ENCODE results near the gene RPH3AL. TPM values are rescaled to one million over a fixed set of nuclear protein-coding genes. Genes with fewer than 3 reads are reported as not detected.
"Not testable (repeated sequence)": the region's sequence is repeated elsewhere in the genome, so short reads cannot be mapped to it uniquely, and the experiment has no call there.

Gene RPH3AL
- polyA plus RNA-seq, 1 donor = 17.3 TPM

GRCh38 chr17:238071-238963 lies 114.3 kb downstream of the RPH3AL start:
- no peak for DNase-seq

- DNase-seq = no peak
Measured at GRCh38 chr17:237406-237955, 115.1 kb downstream of the RPH3AL start.

- DNase-seq = no peak
Measured at GRCh38 chr17:236641-237405, 115.8 kb downstream of the RPH3AL start.

- no peak for DNase-seq
Measured at GRCh38 chr17:235831-236640, 116.6 kb downstream of the RPH3AL start.

- DNase-seq = not testable (repeated sequence)
Measured at GRCh38 chr17:234994-235830, 117.4 kb downstream of the RPH3AL start.

- not testable (repeated sequence) for DNase-seq
Measured at GRCh38 chr17:234163-234993, 118.2 kb downstream of the RPH3AL start.

- no peak for DNase-seq
Measured at GRCh38 chr17:233473-233941, 119.1 kb downstream of the RPH3AL start.

GRCh38 chr17:231966-232807 lies 120.4 kb downstream of the RPH3AL start:
- no peak for DNase-seq

GRCh38 chr17:231191-231965 lies 121.2 kb downstream of the RPH3AL start:
- no peak for DNase-seq

- DNase-seq = no peak
Measured at GRCh38 chr17:230395-230770, 122.2 kb downstream of the RPH3AL start.

- no peak for DNase-seq
Measured at GRCh38 chr17:229709-230394, 122.8 kb downstream of the RPH3AL start.

GRCh38 chr17:228951-229708 lies 123.5 kb downstream of the RPH3AL start:
- DNase-seq = no peak

- no peak for DNase-seq
Measured at GRCh38 chr17:227946-228615, 124.5 kb downstream of the RPH3AL start.

GRCh38 chr17:227078-227945 lies 125.3 kb downstream of the RPH3AL start:
- no peak for DNase-seq

Measured in left kidney (tissue), 2 donors.